ENCODE measurements around the gene TMEM50B.

- TF ChIP-seq CTCF (IDR thresholded peaks at IDR 0.05; ENCODE audit: insufficient read depth, low read depth, low read length) (no peak), EZH2 (IDR thresholded peaks at IDR 0.05; ENCODE audit: insufficient read depth, low read length) (no peak)
These were observed 61.1 kb downstream of the TMEM50B start for GRCh38 chr21:33418691-33419090.
